Kidney glomerular epithelial cell (primary cell): ENCODE results near the gene RAP2C.
"Not testable (repeated sequence)": the region's sequence is repeated elsewhere in the genome, so short reads cannot be mapped to it uniquely, and the experiment has no call there.

Experiments used
- DNase-seq: peaks from one replicate; lab custom pipeline; 2025; lab: John Stamatoyannopoulos, UW

The RAP2C gene

GRCh38 chrX:132199941-132200340 is 19.3 kb downstream of the RAP2C start:
- DNase-seq = no peak

- DNase-seq = no peak
Observed at GRCh38 chrX:132193872-132194574, 25.2 kb downstream of the RAP2C start.

DNA sequence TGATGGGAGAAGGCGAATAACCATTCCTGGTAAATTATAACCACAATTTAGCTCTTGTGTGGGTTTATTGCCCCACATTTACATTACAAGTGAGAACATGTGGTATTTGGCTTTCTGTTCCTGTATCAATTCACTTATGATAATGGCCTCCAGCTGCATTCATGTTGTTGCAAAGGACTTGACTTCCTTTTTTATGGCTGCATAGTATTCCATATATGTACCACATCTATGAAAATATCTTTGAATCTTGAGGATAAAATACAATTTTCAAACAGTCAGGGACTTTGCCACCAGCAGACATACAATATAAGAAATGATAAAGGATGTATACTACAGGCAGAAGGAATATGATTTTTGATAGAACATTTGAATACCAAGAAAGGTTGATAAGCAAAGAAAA is 27.3 kb downstream of the RAP2C start:
- DNase-seq = no peak

- DNase-seq = no peak
Observed at GRCh38 chrX:132188175-132188574, 31.1 kb downstream of the RAP2C start.

DNA sequence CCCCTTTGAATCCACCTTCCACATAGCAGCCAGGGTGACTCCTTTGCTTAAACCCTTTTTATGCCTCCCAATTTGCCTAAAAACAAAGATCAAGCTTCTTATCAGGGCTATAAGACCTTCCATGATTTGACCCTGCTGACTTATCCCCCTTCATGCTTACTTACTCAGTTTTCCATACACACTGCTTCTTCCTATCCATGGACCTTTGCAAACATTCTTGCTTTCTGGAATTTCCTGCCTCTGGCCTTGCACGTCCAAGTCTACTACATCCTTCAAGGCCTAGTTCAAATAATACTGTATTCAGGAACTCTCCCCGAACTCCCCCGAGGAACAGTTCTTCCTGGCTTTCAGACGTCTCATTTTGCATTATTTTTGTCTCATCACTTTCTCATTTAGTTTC is 31.8 kb downstream of the RAP2C start:
- no peak for DNase-seq

DNA sequence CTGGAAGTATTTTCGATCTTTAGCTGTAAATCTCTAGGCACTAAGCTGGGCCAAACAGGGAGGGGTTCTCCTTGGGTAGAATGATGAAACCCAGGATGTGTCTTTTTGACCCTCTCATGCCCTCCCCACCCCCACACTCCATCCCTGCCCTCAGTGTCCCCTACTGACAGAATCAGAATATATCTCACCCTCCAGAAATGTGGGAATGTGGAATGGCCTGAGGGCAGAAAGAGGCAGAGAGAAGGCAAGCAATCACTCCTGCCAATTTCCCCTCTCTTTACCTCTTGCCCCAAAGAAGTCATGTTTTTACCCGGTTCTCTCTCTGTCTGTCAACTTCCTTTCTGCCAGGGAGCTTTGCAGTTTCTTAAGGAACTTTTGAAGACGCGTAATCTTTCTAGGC is 34.4 kb downstream of the RAP2C start:
- DNase-seq = no peak

GRCh38 chrX:132181364-132181763 is 37.9 kb downstream of the RAP2C start:
- DNase-seq = no peak

- no peak for DNase-seq
Observed at GRCh38 chrX:132180929-132181328, 38.3 kb downstream of the RAP2C start.

DNA sequence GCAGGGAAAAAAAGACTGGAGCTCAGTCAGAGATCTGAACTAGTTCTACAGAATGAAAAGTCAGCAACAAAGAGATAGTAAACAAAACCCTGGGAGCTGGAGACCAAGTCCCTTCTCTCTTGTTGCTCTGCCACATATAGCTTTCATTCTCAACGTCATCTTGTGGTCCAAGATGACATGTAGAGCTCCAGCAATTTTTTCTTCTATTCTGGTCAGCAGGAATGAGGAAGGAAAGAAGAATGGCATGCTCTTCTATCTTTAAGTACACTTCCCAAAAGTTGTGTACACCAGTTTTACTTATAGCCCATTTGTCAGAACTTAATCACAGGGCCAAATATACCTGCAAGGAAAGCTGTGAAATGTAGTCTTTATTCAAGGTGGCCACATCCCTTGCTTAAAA is 45.6 kb downstream of the RAP2C start:
- DNase-seq = no peak

GRCh38 chrX:132171881-132172280 is 47.4 kb downstream of the RAP2C start:
- DNase-seq = no peak

- DNase-seq = no peak
Observed at GRCh38 chrX:132171478-132171877, 47.8 kb downstream of the RAP2C start.

DNA sequence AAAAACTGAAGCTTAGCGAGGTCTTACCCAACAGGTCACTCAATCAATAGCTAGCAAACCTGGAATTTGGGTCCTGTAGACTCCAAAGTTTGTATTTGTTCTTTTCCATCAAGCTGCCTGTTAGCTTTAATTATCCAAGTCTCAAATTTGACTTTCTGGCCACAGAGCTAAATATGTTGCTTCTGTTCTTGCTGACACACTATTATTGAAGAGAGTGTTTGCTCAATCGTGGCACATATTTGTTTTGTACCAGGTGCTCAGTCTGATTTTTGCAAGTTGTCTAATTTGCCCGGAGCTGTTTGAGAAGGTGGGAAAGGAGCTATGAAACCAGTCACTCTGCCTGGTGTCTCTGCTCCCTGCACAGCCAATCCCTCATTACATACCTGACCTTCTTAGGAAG is 49.7 kb downstream of the RAP2C start:
- no peak for DNase-seq

DNA sequence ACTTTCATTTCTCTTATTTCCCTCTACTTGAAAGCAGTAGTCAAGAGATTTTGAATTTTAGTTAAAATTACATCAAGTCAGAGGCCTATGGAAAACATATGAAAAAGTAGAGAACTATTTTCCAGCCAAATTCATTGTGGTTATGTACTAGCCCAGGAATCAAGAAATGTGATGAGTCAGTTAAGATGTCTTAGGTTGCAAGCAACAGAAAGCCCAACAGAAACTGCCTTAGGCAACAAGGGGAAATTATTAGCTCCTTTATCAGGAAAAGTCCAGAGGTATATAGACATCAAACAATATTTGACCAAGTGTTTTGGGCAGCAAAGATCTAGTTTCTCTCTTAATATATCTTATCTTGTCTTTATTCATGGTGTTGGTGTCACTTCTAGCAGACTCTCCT is 53.6 kb downstream of the RAP2C start:
- DNase-seq = no peak

DNA sequence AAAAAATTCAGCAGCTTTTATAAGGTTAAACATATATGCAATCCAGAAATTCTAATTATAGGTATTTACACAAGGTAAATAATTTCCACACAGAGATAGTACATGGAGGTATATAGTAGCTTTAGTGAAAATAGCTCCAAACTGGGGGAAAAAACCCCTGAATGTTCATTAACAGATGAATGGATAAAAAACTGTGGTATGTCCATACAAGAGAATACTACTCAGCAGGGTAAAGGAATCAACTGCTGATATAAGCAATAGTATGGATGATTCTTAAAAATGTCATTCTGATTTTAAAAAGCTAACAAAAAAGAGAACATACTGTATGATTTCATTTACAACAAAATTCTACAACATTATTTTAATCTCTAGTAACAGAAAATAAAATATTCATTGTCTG is 54.2 kb downstream of the RAP2C start:
- no peak for DNase-seq

DNA sequence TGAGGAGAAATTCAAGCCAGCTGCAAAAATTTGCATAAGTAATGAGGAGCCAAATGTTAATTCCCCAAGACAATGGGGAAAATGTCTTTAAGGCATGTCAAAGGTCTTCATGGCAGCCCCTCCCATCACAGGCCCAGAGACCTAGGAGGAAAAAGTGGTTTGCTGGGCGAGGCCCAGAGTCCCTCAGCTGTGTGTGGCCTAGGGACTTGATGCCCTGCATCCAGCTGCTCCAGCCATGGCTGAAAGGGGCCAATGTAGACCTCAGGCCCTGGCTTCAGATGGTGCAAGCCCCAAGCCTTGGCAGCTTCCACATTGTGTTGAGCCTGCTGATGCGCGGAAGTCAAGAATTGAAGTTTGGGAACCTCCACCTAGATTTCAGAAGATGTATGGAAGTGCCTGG is 56.2 kb downstream of the RAP2C start:
- not testable (repeated sequence) for DNase-seq

DNA sequence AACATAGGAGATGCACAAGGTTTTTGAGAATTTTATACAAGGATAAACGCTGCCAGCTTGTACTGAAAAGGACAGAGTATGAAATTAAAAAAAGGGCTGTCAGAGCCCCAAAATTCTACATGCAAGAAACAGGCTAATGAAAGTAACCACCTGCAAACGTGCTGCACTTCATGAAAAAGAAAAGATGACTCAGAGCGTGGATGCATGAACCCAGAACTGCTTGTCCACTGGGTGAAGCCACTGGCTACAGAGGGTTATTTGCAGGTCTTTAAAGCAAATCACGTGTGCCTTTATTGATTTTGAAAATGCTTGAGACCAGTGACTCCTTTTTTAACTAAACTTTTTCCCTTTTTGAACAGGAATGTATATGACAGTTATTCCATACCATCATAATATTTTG is 66.1 kb downstream of the RAP2C start:
- no peak for DNase-seq
